Erythroblast (primary cell): ENCODE measurements around the gene CYP26B1.

Source experiments
- DNase-seq, 2 experiments: peaks; one replicate each; lab custom pipeline; 2025; lab: John Stamatoyannopoulos, UW
- GATA1 ChIP-seq: IDR thresholded peaks from 2 replicates; pipeline ENCODE4 v1.6.1; 2011; ENCODE audit warnings: low read depth, mild to moderate bottlenecking, control low read depth, low read length, moderate library complexity
- POLR2A ChIP-seq: IDR thresholded peaks from 2 replicates; pipeline ENCODE4 v1.6.1; 2011; ENCODE audit warnings: mild to moderate bottlenecking, low read length

CYP26B1 gene

DNA sequence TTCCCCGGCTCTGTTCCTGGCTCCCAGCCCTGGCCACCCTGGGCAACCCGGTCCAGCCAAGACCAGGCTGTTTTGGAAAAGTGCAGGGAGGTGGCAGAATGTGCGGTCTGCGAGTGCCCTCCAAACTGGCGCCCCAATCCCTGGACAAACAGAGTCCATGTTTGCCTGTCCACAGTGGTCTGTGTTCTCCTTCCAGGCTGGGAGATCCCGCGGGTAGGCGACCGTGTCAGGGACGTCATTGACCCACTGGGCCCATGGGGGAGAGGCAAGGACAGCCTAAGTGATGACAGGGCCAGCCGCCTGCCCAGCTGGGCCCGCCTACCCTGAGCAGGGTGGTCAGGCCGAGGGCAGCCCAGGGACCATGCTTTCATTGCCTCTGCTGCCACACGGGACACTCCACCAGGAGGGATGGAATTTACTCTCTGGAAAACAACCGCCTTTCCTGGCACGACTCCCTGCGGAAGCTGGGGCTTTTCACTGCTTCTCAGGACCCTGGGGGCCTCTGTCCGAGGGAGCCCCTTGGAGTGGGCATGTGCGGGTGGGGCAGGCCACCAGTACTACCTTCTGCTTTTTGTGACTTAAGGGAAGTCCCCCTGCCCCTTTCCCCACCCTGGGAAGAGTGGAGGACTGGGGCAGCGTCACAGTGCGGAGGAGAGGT, 20.1 kb downstream of the CYP26B1 start:
- TF ChIP-seq POLR2A (no peak), GATA1 (no peak)
- no peak for DNase-seq

GRCh38 chr2:72126186-72127100, 21.2 kb downstream of the CYP26B1 start:
- no peak for DNase-seq
- no peak for TF ChIP-seq POLR2A
- no peak for TF ChIP-seq GATA1

GRCh38 chr2:72124376-72124775, 23.3 kb downstream of the CYP26B1 start:
- no peak for TF ChIP-seq GATA1
- no peak for TF ChIP-seq POLR2A
- DNase-seq = no peak

DNA sequence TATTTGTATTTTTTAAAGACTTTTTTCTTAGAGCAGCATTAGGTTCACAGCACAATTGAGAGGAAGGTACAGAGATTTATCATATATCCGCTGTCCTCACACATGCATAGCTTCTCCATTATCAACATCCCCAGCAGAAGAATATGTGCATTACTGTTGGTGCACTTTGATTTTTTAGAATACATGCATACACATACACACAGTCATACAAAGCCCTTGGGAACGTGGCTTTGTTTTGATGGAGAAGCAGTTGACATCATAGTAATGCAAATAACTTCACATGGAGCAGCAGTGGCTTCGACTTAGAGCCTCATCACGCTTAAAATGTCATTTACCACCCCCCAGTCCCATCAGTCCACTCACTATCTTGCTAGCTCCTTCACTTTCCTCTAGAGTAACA, 26.5 kb downstream of the CYP26B1 start:
- no peak for TF ChIP-seq GATA1
- no peak for TF ChIP-seq POLR2A
- DNase-seq = no peak

DNA sequence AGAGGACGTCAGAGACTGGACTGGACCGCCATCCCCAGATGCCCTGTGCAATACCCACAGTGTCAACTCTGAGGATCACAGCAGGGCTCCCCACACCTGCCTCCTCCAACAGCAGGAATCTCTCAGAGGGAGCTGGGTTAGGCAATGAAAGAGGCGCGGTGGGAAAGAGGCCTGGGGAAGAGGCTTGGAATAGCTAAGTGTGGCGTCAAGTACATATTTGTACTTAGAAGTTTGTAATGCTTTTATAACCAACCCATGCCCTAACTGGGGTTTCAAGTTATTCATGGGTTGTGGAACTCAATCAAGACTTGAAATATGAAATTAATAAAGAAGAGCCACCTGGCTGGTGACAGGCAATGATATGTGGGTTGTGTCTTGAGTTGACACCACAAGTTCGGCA, 28.7 kb downstream of the CYP26B1 start:
- TF ChIP-seq POLR2A (no peak), GATA1 (no peak)
- DNase-seq = no peak

DNA sequence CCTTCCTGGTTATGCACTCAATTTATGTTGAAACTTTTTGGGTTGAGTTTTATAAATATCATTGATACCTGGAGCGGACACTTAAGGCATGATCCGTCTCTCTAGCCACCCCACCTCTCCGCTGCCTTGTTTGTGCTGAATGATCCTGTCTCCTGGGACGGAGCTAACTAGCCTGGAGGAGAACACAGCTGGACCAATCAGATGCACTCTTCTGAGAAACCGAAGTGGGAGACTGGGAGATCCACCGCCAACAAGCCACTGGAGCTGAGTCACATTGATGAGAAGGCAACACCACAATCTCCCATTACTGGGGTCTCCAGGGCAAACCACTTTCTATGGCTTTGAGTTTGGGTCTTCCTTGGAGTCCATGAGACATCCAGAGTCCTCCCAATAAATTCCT, 29.3 kb downstream of the CYP26B1 start:
- DNase-seq = no peak
- no peak for TF ChIP-seq POLR2A
- no peak for TF ChIP-seq GATA1

DNA sequence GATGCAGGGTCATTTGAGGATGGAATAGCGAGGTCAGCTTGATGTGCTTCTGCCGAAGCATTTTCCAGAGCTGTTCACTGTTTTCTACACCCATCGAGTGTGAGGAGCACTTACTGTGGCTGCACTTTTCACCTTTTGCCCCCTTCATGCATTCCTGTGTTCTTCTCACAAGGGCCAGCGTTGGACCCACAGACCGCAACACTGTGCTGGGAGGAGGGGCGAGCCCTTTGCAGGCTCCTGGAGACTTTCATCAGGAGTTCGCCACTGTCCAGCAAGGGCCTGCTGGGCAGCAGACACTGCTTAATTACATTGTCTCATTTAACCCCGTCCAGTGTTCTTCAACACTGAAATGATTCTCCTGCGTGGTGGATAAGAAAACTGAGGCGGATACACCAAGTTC, 29.9 kb downstream of the CYP26B1 start:
- TF ChIP-seq POLR2A (no peak), GATA1 (no peak)
- no peak for DNase-seq

DNA sequence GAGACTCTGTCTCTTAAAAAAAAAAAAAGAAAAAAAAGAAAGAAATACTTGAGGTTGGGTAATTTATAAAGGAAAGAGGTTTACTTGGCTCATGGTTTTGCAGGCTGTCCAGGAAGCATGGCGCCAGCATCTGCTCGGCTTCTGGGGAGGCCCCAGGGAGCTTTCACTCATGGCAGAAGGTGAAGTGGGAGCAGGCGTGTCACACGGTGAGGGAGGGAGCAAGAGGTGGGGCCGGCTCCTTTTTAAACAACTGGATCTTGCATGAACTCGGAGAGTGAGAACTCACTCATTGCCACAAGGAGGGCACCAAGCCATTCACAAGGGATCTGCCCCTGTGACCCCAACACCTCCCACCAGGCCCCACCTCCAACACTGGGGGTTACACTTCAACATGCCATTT, 30.6 kb downstream of the CYP26B1 start:
- TF ChIP-seq GATA1 (no peak), POLR2A (no peak)
- DNase-seq = no peak

GRCh38 chr2:72116081-72116533, 31.6 kb downstream of the CYP26B1 start:
- no peak for TF ChIP-seq POLR2A
- TF ChIP-seq GATA1 = no peak
- DNase-seq = no peak

- DNase-seq = no peak
- no peak for TF ChIP-seq GATA1
- no peak for TF ChIP-seq POLR2A
These were observed 32.3 kb downstream of the CYP26B1 start for GRCh38 chr2:72115110-72116080.

DNA sequence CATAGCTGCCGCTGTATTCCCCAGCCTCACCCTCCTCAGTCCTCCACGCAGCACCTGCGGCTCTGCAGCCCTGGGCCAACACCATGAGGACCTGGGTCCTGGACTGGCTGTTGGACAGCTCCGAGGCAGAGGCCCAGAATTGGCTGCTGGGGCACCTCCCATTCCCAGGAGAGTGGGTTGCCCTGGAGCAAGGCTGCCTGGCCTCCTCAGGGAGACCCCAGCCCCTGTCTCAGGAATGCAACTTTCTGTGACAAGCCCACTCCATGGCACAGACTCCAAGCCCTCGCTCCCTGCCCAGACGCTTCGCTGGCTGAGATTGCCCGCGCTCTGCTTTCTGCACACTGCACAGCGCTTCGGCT, 33.0 kb downstream of the CYP26B1 start:
- DNase-seq = no peak
- TF ChIP-seq GATA1 (no peak), POLR2A (no peak)

GRCh38 chr2:72113847-72114692, 33.6 kb downstream of the CYP26B1 start:
- no peak for TF ChIP-seq GATA1
- TF ChIP-seq POLR2A = no peak
- DNase-seq = no peak
